Measurements from ENCODE around the gene LY6G6F. TPM values are rescaled to one million over a fixed set of nuclear protein-coding genes. Genes with fewer than 3 reads are reported as not detected.

LY6G6F gene
- total and polyA plus RNA-seq, 2 of the 13 experiments (the other 11 are each of a cell fraction or from before 2014, with no cell fraction given) = not detected

- no peak for TF ChIP-seq RNF219 (CRISPR knock-in tag; IDR thresholded peaks at IDR 0.05)
- no peak; the same call in 1 of the 2 replicates for TF ChIP-seq DDIT3 (CRISPR knock-in tag; IDR thresholded peaks at IDR 0.05)
- TF ChIP-seq ZNF451 (CRISPR knock-in tag; IDR thresholded peaks at IDR 0.05) = peak; percentile 85; the same call in 1 of the 2 replicates
- TF ChIP-seq ZNF710 (CRISPR knock-in tag; IDR thresholded peaks at IDR 0.05; ENCODE audit: borderline replicate concordance) = peak; percentile 32; the same call in 1 of the 2 replicates
- TF ChIP-seq SP2 (CRISPR knock-in tag; IDR thresholded peaks at IDR 0.05) = peak; percentile 37; the same call in 1 of the 2 replicates
- 0 out of 2 replicates have a peak, but pooled peaks have one; percentile 30 for TF ChIP-seq NFYB (CRISPR knock-in tag; IDR thresholded peaks at IDR 0.05)
- peak; percentile 72 for TF ChIP-seq MAF1 (CRISPR knock-in tag; IDR thresholded peaks at IDR 0.05; ENCODE audit: borderline replicate concordance)
- TF ChIP-seq ZNF253 (CRISPR knock-in tag; IDR thresholded peaks at IDR 0.05; ENCODE audit: borderline replicate concordance) = no peak
- TF ChIP-seq MLX (CRISPR knock-in tag; IDR thresholded peaks at IDR 0.05) = no peak
- no peak for TF ChIP-seq HOXA9 (CRISPR knock-in tag; IDR thresholded peaks at IDR 0.05; ENCODE audit: borderline replicate concordance)
- TF ChIP-seq ARID4A (CRISPR knock-in tag; IDR thresholded peaks at IDR 0.05; ENCODE audit: borderline replicate concordance) = peak; percentile 92
- no peak for TF ChIP-seq MTF2 (CRISPR knock-in tag; IDR thresholded peaks at IDR 0.05; ENCODE audit: borderline replicate concordance)
- peak; percentile 73; the same call in 1 of the 2 replicates for TF ChIP-seq SIN3A (IDR thresholded peaks at IDR 0.05; ENCODE audit: borderline replicate concordance, low read depth, low read length)
- no peak; the same call in 1 of the 2 replicates for TF ChIP-seq CTCF (CRISPR knock-in tag; IDR thresholded peaks at IDR 0.05)
- no peak for TF ChIP-seq ZBTB21 (CRISPR knock-in tag; IDR thresholded peaks at IDR 0.05)
- TF ChIP-seq ZNF629 (CRISPR knock-in tag; conservative IDR thresholded peaks at IDR 0.05) = peak; percentile 45
Observed at GRCh38 chr6:31660381-31661261, 46.0 kb upstream of the LY6G6F start, which contains the start of gene C6orf47 (continued).
